Activated naive CD4-positive, alpha-beta T cell treated with Interleukin-2 at 50 U/mL for 16 hours (primary cell): ENCODE data around the gene DNPH1.

Experiments used
- DNase-seq: peaks from one replicate; pipeline ENCODE4 v3.0.0-alpha.2; 2020

Gene DNPH1

GRCh38 chr6:43243664-43244321, 14.5 kb upstream of the DNPH1 start:
- DNase-seq, result no peak

- peak; percentile 35 for DNase-seq
Measured at GRCh38 chr6:43242908-43243663, 13.8 kb upstream of the DNPH1 start, which contains the start of gene TTBK1. TTBK1 (plus strand) TSS chr6:43243481; CDS start chr6:43246661, 3,180 bp downstream.

DNA sequence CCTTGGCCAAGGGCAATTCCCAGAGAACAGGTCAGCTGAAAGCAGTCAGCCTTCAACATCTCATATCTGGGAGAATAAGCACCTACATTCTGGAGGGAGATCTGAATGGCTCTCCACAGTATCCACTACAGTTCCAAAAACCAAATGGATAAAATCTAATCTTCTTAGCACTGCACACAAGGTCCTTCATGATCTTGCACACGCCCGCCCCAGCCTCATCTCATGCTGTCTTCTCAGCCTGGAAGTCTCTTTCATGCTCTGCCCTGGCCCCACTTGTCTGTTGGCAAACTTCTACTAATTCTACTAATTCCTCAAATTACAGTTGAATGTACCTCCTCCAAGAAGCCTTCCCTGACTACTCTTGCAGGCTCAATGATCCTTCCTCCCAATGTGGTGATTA, 12.2 kb upstream of the DNPH1 start:
- no peak for DNase-seq

GRCh38 chr6:43240950-43241349, 11.7 kb upstream of the DNPH1 start:
- no peak for DNase-seq

DNA sequence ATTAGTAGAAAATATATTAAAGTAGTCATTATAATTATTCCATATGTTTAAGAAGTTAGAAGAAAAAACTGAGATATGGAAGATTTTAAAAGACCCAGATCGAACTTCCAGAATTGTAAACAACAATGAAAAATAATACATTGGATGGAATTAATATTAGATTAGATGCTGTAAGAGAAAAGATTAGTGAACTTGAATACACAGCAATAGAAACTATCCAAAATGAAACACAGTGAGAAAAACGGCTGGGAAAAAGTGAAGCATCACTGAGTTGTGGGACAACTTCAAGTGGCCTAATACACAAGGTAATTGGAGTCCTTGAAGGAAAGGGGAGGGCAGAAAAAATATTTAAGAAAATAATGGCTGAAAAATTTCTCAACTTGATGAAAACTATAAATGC, 9.8 kb upstream of the DNPH1 start:
- DNase-seq, result no peak

DNA sequence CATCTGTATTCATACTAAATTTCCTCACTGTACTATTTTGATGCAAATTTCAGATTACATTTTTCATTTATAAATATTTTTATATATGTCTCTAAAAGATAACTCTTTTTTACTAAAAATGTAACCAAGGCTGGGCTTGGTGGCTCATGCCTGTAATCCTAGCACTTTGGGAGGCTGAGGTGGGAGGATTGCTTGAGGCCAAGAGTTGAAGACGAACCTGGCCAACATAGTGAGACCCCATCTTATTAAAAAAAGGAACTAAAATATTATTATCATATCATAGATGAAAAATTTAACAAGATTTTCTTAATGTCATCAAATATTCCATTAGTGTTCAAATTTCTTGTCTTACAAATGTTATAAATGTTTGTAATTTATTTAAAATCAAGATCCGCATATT, 6.6 kb upstream of the DNPH1 start:
- DNase-seq, result no peak

GRCh38 chr6:43231735-43232450, 2.6 kb upstream of the DNPH1 start:
- no peak for DNase-seq

DNA sequence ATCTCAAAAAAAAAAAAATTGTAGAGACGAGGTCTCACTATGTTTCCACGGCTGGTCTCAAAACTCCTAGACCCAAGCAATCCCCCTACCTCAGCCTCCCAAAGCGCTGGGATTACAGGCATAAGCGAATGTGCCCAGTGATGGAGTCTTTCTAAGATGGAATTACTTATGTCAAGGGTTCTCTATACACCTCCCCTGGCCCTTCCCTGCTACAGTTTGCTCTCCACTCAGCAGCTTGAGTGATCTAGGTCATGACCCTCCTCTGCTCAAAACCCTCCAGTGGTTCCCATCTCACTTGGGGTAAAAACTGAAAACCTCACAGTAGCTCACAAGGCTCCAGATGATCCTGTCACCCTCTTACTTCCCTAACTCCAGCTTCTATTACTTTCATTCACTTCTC, 1.8 kb upstream of the DNPH1 start:
- DNase-seq, result no peak

DNA sequence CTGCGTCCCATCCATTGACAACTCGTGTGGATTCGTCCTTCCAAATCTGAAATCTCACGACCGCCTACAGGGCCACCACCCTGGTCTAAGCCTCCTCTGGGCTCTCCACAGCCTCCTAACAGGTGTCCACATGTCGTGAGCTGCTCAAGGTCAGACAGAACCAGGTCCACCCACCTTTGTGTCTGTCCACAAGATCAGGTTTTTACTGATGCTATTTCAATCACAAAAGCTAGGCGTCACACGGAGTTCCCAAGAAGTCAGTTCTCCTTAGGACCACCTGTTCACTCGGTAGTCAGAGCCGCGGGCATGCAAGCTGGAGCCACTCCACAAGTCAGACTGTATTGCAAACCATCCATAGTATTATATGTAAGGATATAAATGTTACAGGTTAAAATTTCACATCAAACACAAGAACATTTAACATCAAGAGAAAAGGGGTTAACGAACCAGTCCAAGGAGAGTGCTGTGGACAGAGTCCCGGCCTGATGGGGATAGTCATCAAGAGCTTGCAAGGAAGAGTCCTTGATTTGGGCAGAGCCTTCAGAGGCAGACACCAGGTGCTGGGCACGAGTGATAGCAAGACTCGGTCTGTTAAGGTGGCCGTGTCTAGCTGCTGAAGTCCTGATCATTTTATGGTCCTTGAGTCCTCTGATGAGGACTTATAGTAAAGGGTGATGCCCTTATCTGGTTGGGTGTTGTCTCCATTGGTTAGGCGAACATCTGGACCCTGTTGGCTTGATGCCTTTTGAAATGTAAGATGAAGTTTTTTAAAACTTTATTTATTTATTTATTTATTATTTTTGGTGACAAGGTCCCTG, 731 bp upstream of the DNPH1 start:
- no peak for DNase-seq

DNA sequence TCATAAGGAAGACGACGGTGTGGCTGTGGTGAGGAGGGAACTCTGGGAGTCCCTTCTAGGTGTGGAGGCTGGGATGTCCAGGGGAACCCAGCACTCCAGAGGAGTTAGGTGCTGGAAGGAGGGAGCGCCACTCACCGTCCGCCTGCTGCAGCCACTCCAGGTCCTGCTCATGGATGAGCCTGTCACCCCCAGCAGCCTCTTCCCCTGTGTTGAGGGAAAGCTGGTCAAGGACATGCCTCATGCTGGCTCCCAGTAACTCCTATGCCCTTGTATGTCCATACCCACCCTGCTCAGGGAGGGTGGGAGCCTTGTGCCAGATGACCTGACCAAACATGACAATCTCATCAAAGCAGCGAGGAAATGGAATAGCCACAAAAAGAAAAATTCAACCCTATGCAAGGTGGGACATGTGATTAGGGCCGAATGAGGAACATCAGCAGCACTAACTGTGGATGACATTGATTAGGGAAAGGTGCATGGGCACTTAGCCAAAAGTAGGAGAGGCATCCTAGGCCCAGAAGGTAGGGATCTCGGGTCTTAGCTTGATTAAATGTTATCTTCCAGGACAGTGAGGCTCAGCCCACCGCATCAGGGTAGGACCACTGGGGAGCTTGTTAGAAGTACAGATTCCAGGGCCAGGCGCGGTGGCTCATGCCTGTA, 3.0 kb downstream of the DNPH1 start:
- no peak for DNase-seq

GRCh38 chr6:43223175-43223574, 6.1 kb downstream of the DNPH1 start:
- DNase-seq, result no peak

GRCh38 chr6:43222418-43223059, 6.7 kb downstream of the DNPH1 start:
- DNase-seq, result no peak

- DNase-seq, result no peak
Measured at GRCh38 chr6:43221046-43221972, 8.0 kb downstream of the DNPH1 start.

DNA sequence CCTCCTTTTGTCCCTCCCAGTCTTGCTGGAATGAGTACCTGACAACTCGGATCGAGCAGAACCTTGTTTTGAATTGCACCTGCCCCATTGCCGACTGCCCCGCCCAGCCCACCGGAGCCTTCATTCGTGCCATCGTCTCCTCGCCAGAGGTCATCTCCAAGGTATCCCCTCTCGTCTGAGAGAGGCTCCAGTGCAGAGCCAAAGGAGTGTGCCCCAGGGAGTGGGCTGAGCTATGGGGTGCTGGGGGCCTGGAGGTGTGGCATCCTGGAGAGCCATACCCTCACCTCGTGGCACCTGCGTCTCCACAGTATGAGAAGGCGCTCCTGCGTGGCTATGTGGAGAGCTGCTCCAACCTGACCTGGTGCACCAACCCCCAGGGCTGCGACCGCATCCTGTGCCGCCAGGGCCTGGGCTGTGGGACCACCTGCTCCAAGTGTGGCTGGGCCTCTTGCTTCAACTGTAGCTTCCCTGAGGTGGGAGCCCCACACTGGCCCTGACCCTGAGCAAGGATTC, 8.8 kb downstream of the DNPH1 start:
- DNase-seq, result no peak

DNA sequence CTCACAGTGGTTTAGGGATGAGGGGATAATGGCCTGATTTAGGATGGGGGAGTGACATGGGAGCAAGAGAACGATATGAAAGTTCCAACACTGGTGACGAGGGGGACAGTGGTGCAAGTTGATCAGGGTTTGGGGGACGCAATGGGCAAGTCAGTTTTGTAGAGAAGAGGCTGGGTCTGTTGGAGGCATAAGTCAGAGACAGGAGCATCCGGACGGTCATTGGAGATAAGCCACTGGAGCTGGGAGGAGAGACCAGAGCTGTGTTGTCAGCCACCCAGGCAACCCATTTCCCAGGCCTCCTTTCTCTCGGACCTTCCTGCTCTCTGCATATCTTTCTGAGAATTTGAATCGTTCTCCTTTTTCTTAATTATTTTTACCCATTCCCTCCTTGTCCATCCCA, 9.5 kb downstream of the DNPH1 start:
- DNase-seq, result no peak

- no peak for DNase-seq
Measured at GRCh38 chr6:43219119-43219518, 10.2 kb downstream of the DNPH1 start.

DNA sequence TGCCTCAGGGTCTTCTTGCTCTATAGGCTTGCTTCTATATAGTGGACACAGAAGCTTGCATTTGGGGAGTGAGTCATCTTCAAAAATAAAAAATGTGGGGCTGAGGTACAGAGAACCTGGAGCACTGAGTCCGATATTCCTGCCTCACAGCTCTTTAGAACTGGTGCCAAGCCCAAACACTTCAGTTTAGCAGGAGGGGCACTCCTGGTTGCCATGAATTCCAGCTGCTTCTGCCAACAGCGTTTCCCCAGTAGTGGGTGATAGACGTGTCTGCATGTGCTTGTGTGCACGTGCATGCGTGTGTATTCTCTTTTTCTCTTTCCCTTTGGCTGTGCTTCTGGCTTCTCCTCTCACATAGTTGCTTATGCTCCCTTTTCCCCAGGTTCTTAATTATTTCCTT, 11.9 kb downstream of the DNPH1 start:
- no peak for DNase-seq

- DNase-seq, result no peak
Measured at GRCh38 chr6:43216200-43216599, 13.1 kb downstream of the DNPH1 start.

GRCh38 chr6:43215066-43215465, 14.2 kb downstream of the DNPH1 start:
- DNase-seq, result no peak

DNA sequence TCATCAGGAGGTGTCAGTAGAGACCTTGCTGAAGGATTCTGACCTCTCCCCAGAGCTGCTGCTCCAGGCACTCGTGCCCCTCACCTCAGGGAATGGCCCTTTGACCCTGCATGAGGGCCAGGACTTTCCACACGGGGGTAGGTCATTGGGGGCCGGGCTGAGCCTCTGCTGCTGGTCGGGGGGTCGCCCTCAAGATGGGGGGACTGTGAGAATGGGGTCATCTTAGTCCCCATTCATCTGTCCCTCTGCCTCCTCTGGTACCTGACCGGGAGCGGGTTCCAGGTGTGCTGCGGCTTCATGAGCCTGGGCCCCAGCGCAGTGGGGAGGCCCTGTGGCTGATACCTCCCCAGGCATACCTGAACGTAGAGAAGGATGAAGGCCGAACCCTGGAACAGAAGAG, 15.8 kb downstream of the DNPH1 start:
- no peak for DNase-seq

- DNase-seq, result no peak
Measured at GRCh38 chr6:43211955-43212354, 17.3 kb downstream of the DNPH1 start.
